Epithelial cell of esophagus (primary cell): ENCODE measurements around the gene CPNE4.

ENCODE experiments used
- DNase-seq: peaks from one replicate; pipeline ENCODE4 v3.0.0; 2010; ENCODE audit warnings: low read depth
- H3K4me3 ChIP-seq: 2 replicates; pipeline ENCODE4 v1.5.1; 2011; ENCODE audit warnings: mild to moderate bottlenecking, low read length, control low read depth
- TF ChIP-seq, protein P1 (sequence below): IDR thresholded peaks from 2 replicates; pipeline ENCODE4 v1.5.1; 2011; ENCODE audit warnings: low read depth, mild to moderate bottlenecking, low read length, control low read depth, inconsistent platforms; ENCODE audit not compliant: insufficient read depth; ENCODE audit errors: missing control alignments

CPNE4 gene

DNA sequence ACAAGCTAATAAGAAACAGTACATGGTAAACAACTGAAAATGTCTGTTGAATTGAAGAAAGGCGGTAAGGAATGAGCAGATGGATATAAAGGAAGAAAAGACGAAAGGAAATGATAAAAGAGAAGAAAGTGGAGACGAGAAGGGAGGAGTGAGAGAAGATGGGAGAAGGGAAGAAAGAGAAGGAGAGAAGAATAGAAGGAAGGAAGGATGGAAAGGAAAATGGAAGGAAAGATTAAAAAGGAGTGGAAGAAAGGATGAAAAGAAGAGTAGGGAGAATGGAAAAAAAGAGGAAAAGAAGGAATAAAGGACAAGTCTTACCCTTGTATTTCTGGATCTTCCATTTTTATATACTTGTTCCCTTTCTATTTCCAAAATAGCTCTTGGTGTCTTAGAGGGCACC lies 17.7 kb downstream of the CPNE4 start:
- TF ChIP-seq, protein P1, sequence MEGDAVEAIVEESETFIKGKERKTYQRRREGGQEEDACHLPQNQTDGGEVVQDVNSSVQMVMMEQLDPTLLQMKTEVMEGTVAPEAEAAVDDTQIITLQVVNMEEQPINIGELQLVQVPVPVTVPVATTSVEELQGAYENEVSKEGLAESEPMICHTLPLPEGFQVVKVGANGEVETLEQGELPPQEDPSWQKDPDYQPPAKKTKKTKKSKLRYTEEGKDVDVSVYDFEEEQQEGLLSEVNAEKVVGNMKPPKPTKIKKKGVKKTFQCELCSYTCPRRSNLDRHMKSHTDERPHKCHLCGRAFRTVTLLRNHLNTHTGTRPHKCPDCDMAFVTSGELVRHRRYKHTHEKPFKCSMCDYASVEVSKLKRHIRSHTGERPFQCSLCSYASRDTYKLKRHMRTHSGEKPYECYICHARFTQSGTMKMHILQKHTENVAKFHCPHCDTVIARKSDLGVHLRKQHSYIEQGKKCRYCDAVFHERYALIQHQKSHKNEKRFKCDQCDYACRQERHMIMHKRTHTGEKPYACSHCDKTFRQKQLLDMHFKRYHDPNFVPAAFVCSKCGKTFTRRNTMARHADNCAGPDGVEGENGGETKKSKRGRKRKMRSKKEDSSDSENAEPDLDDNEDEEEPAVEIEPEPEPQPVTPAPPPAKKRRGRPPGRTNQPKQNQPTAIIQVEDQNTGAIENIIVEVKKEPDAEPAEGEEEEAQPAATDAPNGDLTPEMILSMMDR: no peak
- no peak overlapping the region for H3K4me3 ChIP-seq
- DNase-seq: no peak

DNA sequence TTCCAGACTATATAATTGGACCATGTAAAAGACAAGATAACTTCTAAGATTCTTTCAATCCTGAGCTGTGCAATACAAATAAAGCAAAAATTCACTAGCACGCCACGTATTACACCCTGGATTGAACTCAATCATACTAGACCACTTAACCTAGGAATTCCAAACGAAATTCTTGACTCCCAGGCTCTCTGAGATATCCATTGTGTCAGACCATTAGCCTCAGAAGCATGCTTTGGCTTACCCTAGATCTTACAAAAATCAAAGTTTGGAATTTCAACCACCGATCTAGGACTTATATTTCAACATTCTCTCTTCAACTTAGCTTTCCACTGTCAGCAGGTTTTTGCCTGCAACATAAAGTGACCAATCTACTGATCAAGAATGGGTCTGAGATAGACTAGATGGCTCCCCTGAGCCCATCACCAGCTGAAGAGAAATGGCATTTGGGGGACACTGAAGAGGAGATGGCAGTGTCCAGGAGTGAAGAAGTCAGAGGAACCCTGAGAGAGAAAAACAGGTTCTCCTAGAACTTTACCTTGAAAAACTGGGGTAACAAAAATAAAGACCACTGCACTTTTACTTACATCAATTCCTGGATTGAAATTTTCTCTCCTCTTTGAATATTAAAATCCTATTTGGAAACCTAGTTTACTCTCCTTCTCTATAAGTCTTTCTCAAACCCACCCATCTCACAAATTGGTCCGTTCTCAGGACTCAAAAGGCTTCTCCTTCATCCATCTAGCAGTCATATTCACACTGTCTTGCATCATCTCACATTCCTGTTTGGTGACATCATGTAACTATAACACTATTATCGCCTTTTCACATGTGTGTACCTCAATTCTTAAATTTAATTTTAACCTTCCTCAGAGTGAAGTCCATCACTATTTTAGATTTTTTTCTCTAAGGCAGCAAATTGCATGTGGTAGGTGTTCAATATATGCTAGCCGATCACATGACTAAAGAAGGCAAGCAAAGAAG lies 18.5 kb downstream of the CPNE4 start:
- DNase-seq: peak; percentile 65
- TF ChIP-seq, protein P1: no peak
- H3K4me3 ChIP-seq: no peak overlapping the region

DNA sequence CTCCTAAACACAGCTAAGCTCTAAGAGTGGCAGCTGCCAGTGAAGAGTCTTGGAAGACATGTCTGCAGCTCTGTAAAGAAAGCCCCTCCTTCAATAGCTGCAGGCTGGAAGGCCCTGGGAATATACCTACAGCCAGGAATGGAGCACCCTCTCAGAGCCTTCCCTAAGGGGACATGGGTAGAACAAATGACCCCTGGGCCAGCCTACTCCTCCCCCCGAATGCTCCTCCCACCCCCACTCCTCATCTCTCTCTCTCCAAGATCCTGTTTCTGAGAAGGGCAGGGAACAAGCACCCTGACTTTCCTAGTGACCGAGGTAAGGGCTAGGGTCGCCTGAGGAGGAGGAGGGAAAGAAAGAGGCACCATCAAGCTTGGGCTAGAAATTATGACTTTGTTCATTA lies 20.7 kb downstream of the CPNE4 start:
- no peak for DNase-seq
- H3K4me3 ChIP-seq: no peak overlapping the region
- TF ChIP-seq, protein P1: no peak

DNA sequence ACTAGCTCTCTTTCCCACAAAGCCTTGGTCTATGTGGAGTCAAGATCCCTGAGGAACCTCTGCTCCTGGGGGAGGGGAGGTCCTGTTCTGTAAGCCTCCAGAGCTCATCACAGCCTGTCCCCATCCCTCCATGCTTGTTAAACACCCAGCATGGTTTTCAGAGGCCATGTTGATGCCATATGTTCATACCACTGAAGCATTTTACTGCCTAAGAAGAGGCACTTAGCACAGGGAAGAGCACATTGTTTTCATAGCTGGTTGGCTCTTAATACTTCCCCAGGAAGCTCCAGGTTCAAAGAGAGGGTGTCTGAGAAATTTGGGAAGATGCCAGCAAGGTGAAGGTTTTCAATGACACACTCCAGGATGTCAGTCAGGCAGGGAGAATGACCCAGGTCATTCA lies 25.6 kb downstream of the CPNE4 start:
- TF ChIP-seq, protein P1: no peak
- DNase-seq: no peak
- no peak overlapping the region for H3K4me3 ChIP-seq

DNA sequence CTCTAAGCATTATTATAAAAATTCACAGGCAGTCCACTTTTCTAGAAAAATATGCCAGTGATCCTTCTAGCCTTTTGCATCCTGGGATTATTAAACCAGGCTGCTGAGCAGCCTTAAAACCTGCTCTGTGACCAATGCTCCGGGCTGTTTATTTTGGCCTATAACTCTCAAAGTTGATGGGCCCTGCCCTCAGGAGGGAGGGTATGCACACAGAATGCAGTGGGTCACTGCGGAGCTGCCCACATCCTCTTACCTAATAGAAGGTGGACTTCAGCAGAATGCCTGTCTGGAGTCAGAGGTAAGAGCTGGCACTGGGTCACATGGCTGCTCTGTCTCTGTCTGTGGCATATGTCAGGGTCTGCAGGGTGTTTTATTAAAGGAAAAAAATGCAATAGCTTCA lies 26.0 kb downstream of the CPNE4 start:
- no peak overlapping the region for H3K4me3 ChIP-seq
- TF ChIP-seq, protein P1: no peak
- no peak for DNase-seq

DNA sequence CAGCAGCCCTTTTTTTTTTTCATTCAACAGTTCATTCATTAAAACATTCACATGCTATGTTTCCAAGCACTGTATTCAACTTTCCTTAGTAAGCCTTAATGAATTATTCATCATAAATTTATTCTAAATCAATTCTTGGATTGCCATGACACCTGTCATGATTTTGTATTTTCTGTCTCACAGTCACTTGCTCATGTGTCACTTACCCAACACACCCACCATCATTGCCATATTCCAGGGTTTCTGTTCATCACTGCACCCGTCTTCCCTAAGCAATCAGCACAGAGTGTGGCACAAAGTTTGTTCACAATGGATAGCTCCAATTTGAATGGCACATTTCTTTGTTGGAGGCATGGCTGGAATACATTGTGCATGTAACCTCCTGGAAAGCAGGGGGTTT lies 27.2 kb downstream of the CPNE4 start:
- no peak for DNase-seq
- TF ChIP-seq, protein P1: no peak
- H3K4me3 ChIP-seq: no peak overlapping the region
